Immature natural killer cell (primary cell): Measurements from ENCODE around the gene TRAPPC12. TPM values are rescaled to one million over a fixed set of nuclear protein-coding genes. Genes with fewer than 3 reads are reported as not detected.

Experiments used
- DNase-seq, 3 donors: peaks; one replicate each; pipeline ENCODE4 v3.0.0; 2022; ENCODE audit warnings: mixed read lengths in 1 of 3
- H3K27ac Mint-ChIP-seq, 6 donors: one replicate each; pipeline ENCODE4 v1.8.0; 2020; ENCODE audit warnings: mixed read lengths in 6 of 6, mild to moderate bottlenecking in 5 of 6, inconsistent platforms in 4 of 6, moderate library complexity in 3 of 6
- H3K27me3 Mint-ChIP-seq, 3 donors: one replicate each; pipeline ENCODE4 v1.8.0; 2020 to 2021; ENCODE audit warnings: low read depth in 3 of 3, mild to moderate bottlenecking in 3 of 3, mixed read lengths in 3 of 3, moderate library complexity in 3 of 3, inconsistent platforms in 1 of 3
- H3K36me3 Mint-ChIP-seq, 3 donors: one replicate each; pipeline ENCODE4 v1.8.0; 2020; ENCODE audit warnings: mixed read lengths in 3 of 3, inconsistent platforms in 2 of 3, mild to moderate bottlenecking in 2 of 3
- H3K4me1 Mint-ChIP-seq, 2 donors: one replicate each; pipeline ENCODE4 v1.8.0; 2020; ENCODE audit warnings: inconsistent platforms in 2 of 2, mild to moderate bottlenecking in 2 of 2, mixed read lengths in 2 of 2, moderate library complexity in 1 of 2
- H3K4me3 Mint-ChIP-seq, 5 donors: one replicate each; pipeline ENCODE4 v1.8.0; 2020; ENCODE audit warnings: mild to moderate bottlenecking in 5 of 5, mixed read lengths in 5 of 5, inconsistent platforms in 3 of 5, moderate library complexity in 3 of 5
- H3K9me3 Mint-ChIP-seq, 6 donors: one replicate each; pipeline ENCODE4 v1.8.0; 2020; ENCODE audit warnings: mild to moderate bottlenecking in 6 of 6, mixed read lengths in 6 of 6, inconsistent platforms in 4 of 6, moderate library complexity in 3 of 6
- polyA plus RNA-seq, 3 donors: library from polyadenylated mRNA; unstranded; fragments of 300-500 nt; fragmentation: Illumina TruSeq; gene quantifications; one replicate each; pipeline ENCODE4 v1.2.3, GENCODE V29; 2021

TRAPPC12 gene
- polyA plus RNA-seq, 3 donors from 2014 or later, result 14.4 to 41.4 (median 19.9) TPM

GRCh38 chr2:3422161-3422779, 42.8 kb downstream of the TRAPPC12 start:
- Mint-ChIP-seq H3K27me3 (no peaks in the 10 kb centered on the region), H3K4me3 (no peak overlapping the region), H3K27ac (peak overlapping the region in 1 of 6 donors; percentile 51), H3K36me3 (peaks cover 6 to 32% (median 16%) of the 10 kb centered on the region in 3 donors), H3K4me1 (peaks cover 5 to 10% of the 10 kb centered on the region in 2 donors), H3K9me3 (no peaks in the 10 kb centered on the region)
- no peak for DNase-seq

GRCh38 chr2:3423492-3424170, 44.1 kb downstream of the TRAPPC12 start:
- peaks cover 6 to 39% (median 16%) of the 10 kb centered on the region in 3 donors for H3K36me3 Mint-ChIP-seq
- no peaks in the 10 kb centered on the region for H3K9me3 Mint-ChIP-seq
- peak; percentile 48 to 55 (median 53) for DNase-seq
- no peak overlapping the region for H3K4me3 Mint-ChIP-seq
- H3K27me3 Mint-ChIP-seq, result no peaks in the 10 kb centered on the region
- H3K4me1 Mint-ChIP-seq, result peaks cover 5 to 6% of the 10 kb centered on the region in 2 donors
- H3K27ac Mint-ChIP-seq, result peak overlapping the region in 1 of 6 donors; percentile 37

- no peak for DNase-seq
- Mint-ChIP-seq H3K36me3 (peaks cover 9 to 39% (median 16%) of the 10 kb centered on the region in 3 donors), H3K9me3 (no peaks in the 10 kb centered on the region), H3K4me1 (peaks cover 6 to 8% of the 10 kb centered on the region in 2 donors), H3K27ac (no peak overlapping the region), H3K4me3 (no peak overlapping the region), H3K27me3 (no peaks in the 10 kb centered on the region)
Observed at GRCh38 chr2:3424171-3424795, 44.8 kb downstream of the TRAPPC12 start.

- no peak overlapping the region for H3K4me3 Mint-ChIP-seq
- H3K27me3 Mint-ChIP-seq, result no peaks in the 10 kb centered on the region
- no peak for DNase-seq
- H3K4me1 Mint-ChIP-seq, result peaks cover 6 to 8% of the 10 kb centered on the region in 2 donors
- peaks cover 9 to 38% (median 17%) of the 10 kb centered on the region in 3 donors for H3K36me3 Mint-ChIP-seq
- H3K9me3 Mint-ChIP-seq, result no peaks in the 10 kb centered on the region
- no peak overlapping the region for H3K27ac Mint-ChIP-seq
Observed at GRCh38 chr2:3426615-3427014, 47.1 kb downstream of the TRAPPC12 start.

GRCh38 chr2:3427272-3427671, 47.8 kb downstream of the TRAPPC12 start:
- no peak overlapping the region for H3K27ac Mint-ChIP-seq
- H3K4me3 Mint-ChIP-seq, result no peak overlapping the region
- H3K36me3 Mint-ChIP-seq, result peaks cover 9 to 43% (median 24%) of the 10 kb centered on the region in 3 donors

GRCh38 chr2:3428577-3428976, 49.1 kb downstream of the TRAPPC12 start:
- Mint-ChIP-seq H3K4me1 (peaks cover 6 to 7% of the 10 kb centered on the region in 2 donors), H3K36me3 (peaks cover 8 to 40% (median 25%) of the 10 kb centered on the region in 3 donors), H3K4me3 (no peak overlapping the region), H3K9me3 (no peaks in the 10 kb centered on the region), H3K27me3 (no peaks in the 10 kb centered on the region), H3K27ac (peak overlapping the region in 1 of 6 donors; percentile 61)
- no peak for DNase-seq

More at GRCh38 chr2:3427272-3427671, 47.8 kb downstream of the TRAPPC12 start:
- DNase-seq, result no peak
- H3K4me1 Mint-ChIP-seq, result peaks cover 6 to 8% of the 10 kb centered on the region in 2 donors
- H3K9me3 Mint-ChIP-seq, result no peaks in the 10 kb centered on the region
- no peaks in the 10 kb centered on the region for H3K27me3 Mint-ChIP-seq

GRCh38 chr2:3429066-3429610, 49.6 kb downstream of the TRAPPC12 start:
- Mint-ChIP-seq H3K27me3 (no peaks in the 10 kb centered on the region), H3K27ac (peak overlapping the region in 1 of 6 donors; percentile 61), H3K4me3 (no peak overlapping the region), H3K9me3 (no peaks in the 10 kb centered on the region), H3K4me1 (peaks cover under 1 to 3% of the 10 kb centered on the region in 2 donors), H3K36me3 (peaks cover 3 to 35% (median 20%) of the 10 kb centered on the region in 3 donors)
- no peak for DNase-seq

GRCh38 chr2:3430172-3430571, 50.7 kb downstream of the TRAPPC12 start:
- H3K36me3 Mint-ChIP-seq, result peaks cover 3 to 34% (median 14%) of the 10 kb centered on the region in 3 donors

GRCh38 chr2:3430740-3431490, 51.4 kb downstream of the TRAPPC12 start:
- peaks cover 3 to 26% (median 10%) of the 10 kb centered on the region in 3 donors for H3K36me3 Mint-ChIP-seq

More at GRCh38 chr2:3430172-3430571, 50.7 kb downstream of the TRAPPC12 start:
- no peak overlapping the region for H3K4me3 Mint-ChIP-seq
- no peak for DNase-seq
- H3K27ac Mint-ChIP-seq, result no peak overlapping the region
- no peaks in the 10 kb centered on the region for H3K9me3 Mint-ChIP-seq
- no peaks in the 10 kb centered on the region for H3K27me3 Mint-ChIP-seq
- peaks cover 0 to 3% of the 10 kb centered on the region in 2 donors for H3K4me1 Mint-ChIP-seq

GRCh38 chr2:3432067-3432466, 52.6 kb downstream of the TRAPPC12 start:
- H3K36me3 Mint-ChIP-seq, result peaks cover 3 to 24% (median 10%) of the 10 kb centered on the region in 3 donors
- H3K4me3 Mint-ChIP-seq, result no peak overlapping the region
- H3K27me3 Mint-ChIP-seq, result no peaks in the 10 kb centered on the region
- H3K27ac Mint-ChIP-seq, result peak overlapping the region in 1 of 6 donors; percentile 40
- no peaks in the 10 kb centered on the region for H3K9me3 Mint-ChIP-seq
- DNase-seq, result no peak
- peaks cover 0 to 3% of the 10 kb centered on the region in 2 donors for H3K4me1 Mint-ChIP-seq

More at GRCh38 chr2:3430740-3431490, 51.4 kb downstream of the TRAPPC12 start:
- Mint-ChIP-seq H3K9me3 (no peaks in the 10 kb centered on the region), H3K27me3 (no peaks in the 10 kb centered on the region), H3K4me1 (peaks cover 0 to 3% of the 10 kb centered on the region in 2 donors), H3K27ac (no peak overlapping the region), H3K4me3 (no peak overlapping the region)
- no peak for DNase-seq

- H3K4me3 Mint-ChIP-seq, result no peak overlapping the region
- peaks cover 3 to 20% (median 10%) of the 10 kb centered on the region in 3 donors for H3K36me3 Mint-ChIP-seq
- DNase-seq, result no peak
- no peak overlapping the region for H3K27ac Mint-ChIP-seq
- H3K27me3 Mint-ChIP-seq, result no peaks in the 10 kb centered on the region
- peaks cover 0 to 3% of the 10 kb centered on the region in 2 donors for H3K4me1 Mint-ChIP-seq
- no peaks in the 10 kb centered on the region for H3K9me3 Mint-ChIP-seq
Observed at GRCh38 chr2:3432693-3433338, 53.3 kb downstream of the TRAPPC12 start.

- H3K4me3 Mint-ChIP-seq, result no peak overlapping the region
- peaks cover 0 to 3% of the 10 kb centered on the region in 2 donors for H3K4me1 Mint-ChIP-seq
- no peak overlapping the region for H3K27ac Mint-ChIP-seq
- H3K27me3 Mint-ChIP-seq, result no peaks in the 10 kb centered on the region
- H3K36me3 Mint-ChIP-seq, result peaks cover 3 to 16% (median 10%) of the 10 kb centered on the region in 3 donors
- H3K9me3 Mint-ChIP-seq, result no peaks in the 10 kb centered on the region
- DNase-seq, result no peak
Observed at GRCh38 chr2:3433339-3433699, 53.8 kb downstream of the TRAPPC12 start.
